ENCODE data around the gene GALNS.

The GALNS gene

GRCh38 chr16:88886845-88887521 lies 30.2 kb upstream of the GALNS start:
- TF ChIP-seq EGR1 (IDR thresholded peaks at IDR 0.05) (no peak), CREB1 (IDR thresholded peaks at IDR 0.05; ENCODE audit: low read depth) (no peak), YY1 (IDR thresholded peaks at IDR 0.05; ENCODE audit: low read depth) (no peak), ZBTB7A (IDR thresholded peaks at IDR 0.05; ENCODE audit: low read depth) (no peak), MAX (IDR thresholded peaks at IDR 0.05) (no peak), NFIC (IDR thresholded peaks at IDR 0.05) (no peak), CEBPB (IDR thresholded peaks at IDR 0.05) (no peak), EP300 (IDR thresholded peaks at IDR 0.05; ENCODE audit: borderline replicate concordance) (no peak), TAF1 (IDR thresholded peaks at IDR 0.05; ENCODE audit: low read depth) (no peak), TEAD4 (IDR thresholded peaks at IDR 0.05) (no peak), RAD21 (IDR thresholded peaks at IDR 0.05; ENCODE audit: low read depth) (no peak), USF1 (IDR thresholded peaks at IDR 0.05) (no peak)
- TF ChIP-seq, protein P1, sequence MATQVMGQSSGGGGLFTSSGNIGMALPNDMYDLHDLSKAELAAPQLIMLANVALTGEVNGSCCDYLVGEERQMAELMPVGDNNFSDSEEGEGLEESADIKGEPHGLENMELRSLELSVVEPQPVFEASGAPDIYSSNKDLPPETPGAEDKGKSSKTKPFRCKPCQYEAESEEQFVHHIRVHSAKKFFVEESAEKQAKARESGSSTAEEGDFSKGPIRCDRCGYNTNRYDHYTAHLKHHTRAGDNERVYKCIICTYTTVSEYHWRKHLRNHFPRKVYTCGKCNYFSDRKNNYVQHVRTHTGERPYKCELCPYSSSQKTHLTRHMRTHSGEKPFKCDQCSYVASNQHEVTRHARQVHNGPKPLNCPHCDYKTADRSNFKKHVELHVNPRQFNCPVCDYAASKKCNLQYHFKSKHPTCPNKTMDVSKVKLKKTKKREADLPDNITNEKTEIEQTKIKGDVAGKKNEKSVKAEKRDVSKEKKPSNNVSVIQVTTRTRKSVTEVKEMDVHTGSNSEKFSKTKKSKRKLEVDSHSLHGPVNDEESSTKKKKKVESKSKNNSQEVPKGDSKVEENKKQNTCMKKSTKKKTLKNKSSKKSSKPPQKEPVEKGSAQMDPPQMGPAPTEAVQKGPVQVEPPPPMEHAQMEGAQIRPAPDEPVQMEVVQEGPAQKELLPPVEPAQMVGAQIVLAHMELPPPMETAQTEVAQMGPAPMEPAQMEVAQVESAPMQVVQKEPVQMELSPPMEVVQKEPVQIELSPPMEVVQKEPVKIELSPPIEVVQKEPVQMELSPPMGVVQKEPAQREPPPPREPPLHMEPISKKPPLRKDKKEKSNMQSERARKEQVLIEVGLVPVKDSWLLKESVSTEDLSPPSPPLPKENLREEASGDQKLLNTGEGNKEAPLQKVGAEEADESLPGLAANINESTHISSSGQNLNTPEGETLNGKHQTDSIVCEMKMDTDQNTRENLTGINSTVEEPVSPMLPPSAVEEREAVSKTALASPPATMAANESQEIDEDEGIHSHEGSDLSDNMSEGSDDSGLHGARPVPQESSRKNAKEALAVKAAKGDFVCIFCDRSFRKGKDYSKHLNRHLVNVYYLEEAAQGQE (IDR thresholded peaks at IDR 0.05; ENCODE audit: low read depth): no peak

DNA sequence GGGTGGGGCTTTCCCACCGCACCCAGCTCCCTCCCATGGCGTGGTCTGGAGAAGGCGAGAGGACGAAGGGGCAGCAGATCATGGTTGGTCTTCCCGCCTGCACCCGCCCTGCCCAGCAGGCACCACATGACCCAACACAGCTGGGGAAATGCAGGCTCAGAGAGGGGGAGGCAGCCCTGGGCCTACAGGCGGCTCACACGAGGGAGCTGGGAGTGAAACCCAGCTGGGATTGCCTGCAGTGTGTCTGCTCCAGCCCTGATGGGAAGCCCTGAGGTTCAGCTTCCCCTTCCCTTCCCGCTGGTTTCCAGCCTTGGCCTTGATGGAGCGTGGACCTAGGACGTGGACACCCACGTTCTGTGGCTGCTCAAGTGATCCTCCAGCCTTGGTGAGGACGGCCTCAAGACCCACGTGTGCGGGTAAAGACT lies 29.7 kb upstream of the GALNS start:
- peak; percentile 37; the same call in 1 of the 2 replicates for TF ChIP-seq USF1 (IDR thresholded peaks at IDR 0.05)
- no peak for TF ChIP-seq YY1 (IDR thresholded peaks at IDR 0.05; ENCODE audit: low read depth)

GRCh38 chr16:88885693-88886280 lies 29.0 kb upstream of the GALNS start:
- TF ChIP-seq TCF12 (IDR thresholded peaks at IDR 0.05; ENCODE audit: low read depth): no peak
- TF ChIP-seq RAD21 (IDR thresholded peaks at IDR 0.05; ENCODE audit: low read depth): no peak
- no peak for TF ChIP-seq TAF1 (IDR thresholded peaks at IDR 0.05; ENCODE audit: low read depth)
- TF ChIP-seq YY1 (IDR thresholded peaks at IDR 0.05; ENCODE audit: low read depth): no peak
- TF ChIP-seq USF1 (IDR thresholded peaks at IDR 0.05): no peak
- no peak for TF ChIP-seq CEBPB (IDR thresholded peaks at IDR 0.05)
- TF ChIP-seq MAX (IDR thresholded peaks at IDR 0.05): no peak
- TF ChIP-seq EGR1 (IDR thresholded peaks at IDR 0.05): no peak
- TF ChIP-seq FOXM1 (IDR thresholded peaks at IDR 0.05; ENCODE audit: borderline replicate concordance, low read depth): no peak
- no peak for TF ChIP-seq CREB1 (IDR thresholded peaks at IDR 0.05; ENCODE audit: low read depth)

- no peak for TF ChIP-seq NFIC (IDR thresholded peaks at IDR 0.05)
- no peak for TF ChIP-seq ZBTB7A (IDR thresholded peaks at IDR 0.05; ENCODE audit: low read depth)
- no peak for TF ChIP-seq RAD21 (IDR thresholded peaks at IDR 0.05; ENCODE audit: low read depth)
- TF ChIP-seq FOXM1 (IDR thresholded peaks at IDR 0.05; ENCODE audit: borderline replicate concordance, low read depth): no peak
Measured at GRCh38 chr16:88884569-88885271, 28.0 kb upstream of the GALNS start.

DNA sequence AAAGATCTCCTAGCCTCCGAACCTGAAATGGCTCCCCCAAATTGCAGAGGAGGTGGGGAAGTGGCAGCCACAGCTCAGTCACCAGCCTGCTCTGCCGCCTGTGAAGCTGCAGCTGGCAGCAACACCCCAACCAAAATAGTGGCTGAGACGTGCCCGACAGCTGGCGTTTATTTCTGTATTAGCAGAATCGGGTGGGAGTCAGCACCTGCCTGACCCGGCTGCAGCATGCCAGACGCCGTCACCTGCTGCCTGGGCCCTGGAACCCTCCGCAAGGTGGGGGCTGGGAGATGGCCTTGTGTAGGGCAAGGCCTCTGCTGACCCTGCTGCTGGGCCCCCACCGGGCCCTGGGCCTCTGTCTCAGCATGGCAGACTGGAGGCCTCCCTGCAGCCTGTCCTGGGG lies 27.2 kb upstream of the GALNS start:
- TF ChIP-seq RAD21 (IDR thresholded peaks at IDR 0.05; ENCODE audit: low read depth) (no peak), CREB1 (IDR thresholded peaks at IDR 0.05; ENCODE audit: low read depth) (no peak), TAF1 (IDR thresholded peaks at IDR 0.05; ENCODE audit: low read depth) (no peak), EP300 (IDR thresholded peaks at IDR 0.05; ENCODE audit: borderline replicate concordance) (no peak), NFIC (IDR thresholded peaks at IDR 0.05) (no peak), ZBTB7A (IDR thresholded peaks at IDR 0.05; ENCODE audit: low read depth) (no peak), MAX (IDR thresholded peaks at IDR 0.05) (no peak), USF1 (IDR thresholded peaks at IDR 0.05) (no peak), TCF12 (IDR thresholded peaks at IDR 0.05; ENCODE audit: low read depth) (no peak), CEBPB (IDR thresholded peaks at IDR 0.05) (no peak), FOXM1 (IDR thresholded peaks at IDR 0.05; ENCODE audit: borderline replicate concordance, low read depth) (no peak), TEAD4 (IDR thresholded peaks at IDR 0.05) (no peak)
- TF ChIP-seq, protein P1 (IDR thresholded peaks at IDR 0.05; ENCODE audit: low read depth): no peak
